ENCODE results near the gene EXOSC5. TPM values are rescaled to one million over a fixed set of nuclear protein-coding genes. Genes with fewer than 3 reads are reported as not detected.

EXOSC5 gene
- total RNA-seq: 8.0 TPM in 2 replicates

GRCh38 chr19:41397086-41398049 is at the start of gene EXOSC5, which contains the start of gene BCKDHA:
Gene EXOSC5, minus strand, starts transcription at chr19:41397359. Its CDS starts 31 bp downstream, at chr19:41397328.
Gene BCKDHA, plus strand, starts transcription at chr19:41397818. Its CDS starts 10 bp downstream, at chr19:41397828.

GRCh38 chr19:41442473-41443355 is 45.6 kb upstream of the EXOSC5 start, which contains the start of gene ERICH4:
Gene ERICH4, plus strand, starts transcription at chr19:41443156. Its CDS starts 14 bp downstream, at chr19:41443170.

GRCh38 chr19:41439441-41440222 is 42.5 kb upstream of the EXOSC5 start, which contains the start of gene DMAC2:
Gene DMAC2, minus strand, starts transcription at chr19:41439912. Its CDS starts 13 bp downstream, at chr19:41439899.

DNA sequence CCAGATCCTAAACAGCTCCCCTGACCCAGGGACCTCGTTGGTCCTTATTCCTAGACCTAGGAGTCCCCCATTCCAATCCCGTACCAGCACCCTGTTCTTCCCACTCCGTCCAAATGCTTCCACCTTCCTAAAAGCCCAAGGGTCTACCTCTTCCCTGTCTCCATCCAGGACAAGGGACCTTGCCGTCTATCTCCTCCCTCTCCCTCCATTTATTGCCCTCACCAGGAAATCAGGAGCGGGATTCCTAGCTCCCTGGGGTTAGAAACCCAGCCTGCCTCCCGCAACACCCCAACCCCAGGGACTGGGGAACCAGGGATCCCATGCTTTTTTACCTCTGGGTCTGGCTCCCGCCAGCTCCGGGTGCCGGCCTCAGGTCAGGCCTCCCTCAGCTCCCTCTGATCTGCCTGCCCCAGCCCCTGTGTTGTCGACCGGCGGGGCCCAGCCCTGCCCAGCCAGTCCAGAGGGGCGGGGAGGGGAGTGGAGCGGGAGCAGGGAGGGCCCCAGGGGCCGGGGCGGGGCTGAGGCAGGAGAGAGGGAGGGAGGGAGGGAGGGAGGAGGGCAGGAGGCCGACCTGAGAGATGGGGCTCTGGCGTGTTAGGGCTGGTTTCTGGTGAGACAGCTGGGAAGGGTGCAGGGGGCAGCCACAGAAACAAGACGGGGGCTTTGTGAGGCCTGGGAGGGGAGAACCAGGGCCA is 29.9 kb upstream of the EXOSC5 start, which contains the start of gene B3GNT8:
TSS of gene B3GNT8 (minus strand) at position 423 of the 695 bp plus-strand sequence. CDS start 596 bp downstream, outside the sequence.

DNA sequence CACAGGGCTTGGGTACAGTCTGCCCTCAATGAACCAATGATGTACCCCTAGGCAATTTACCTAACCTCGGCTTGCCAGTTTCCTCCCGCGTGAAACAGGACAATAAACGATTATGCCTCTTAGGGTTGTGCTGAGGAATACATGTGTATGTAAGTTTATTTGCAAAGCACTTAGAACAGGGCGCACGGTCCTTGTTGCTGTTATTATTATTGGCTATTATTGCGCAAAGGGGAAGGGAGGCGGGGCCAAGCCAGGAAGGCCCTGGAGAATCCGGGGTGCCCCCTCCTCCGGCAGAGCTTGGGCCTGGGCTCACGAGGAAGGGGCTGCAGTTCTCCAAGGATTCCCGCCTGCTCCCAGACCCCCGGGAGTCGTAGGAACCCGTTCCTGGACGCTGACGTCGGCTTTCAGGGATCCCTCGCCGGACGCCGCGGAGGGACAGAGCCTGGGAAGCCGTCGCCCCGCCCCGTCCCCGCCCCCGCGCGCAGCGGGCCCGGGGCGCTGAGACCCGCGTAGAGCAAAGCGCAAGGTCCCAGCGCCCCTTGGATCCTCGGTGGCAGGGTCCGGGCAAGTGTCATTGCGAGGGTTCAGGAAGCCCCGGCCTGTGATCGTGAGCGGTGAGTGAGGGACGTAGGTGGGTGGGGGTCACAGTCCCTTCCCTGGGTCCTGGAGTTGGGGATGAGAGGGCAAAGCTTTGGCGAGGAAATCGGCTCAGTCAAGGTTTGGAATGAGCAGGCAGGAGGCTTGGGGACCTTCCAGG is 20.7 kb downstream of the EXOSC5 start, which contains the start of gene TMEM91:
TSS of gene TMEM91 (plus strand) at position 293 of the 757 bp plus-strand sequence. CDS start 1,777 bp downstream, outside the sequence.

GRCh38 chr19:41363753-41364523 is 33.2 kb downstream of the EXOSC5 start, which contains the start of gene B9D2:
Gene B9D2, minus strand, starts transcription at chr19:41364149. Its CDS starts 630 bp downstream, at chr19:41363519.

GRCh38 chr19:41353466-41354342 is 43.5 kb downstream of the EXOSC5 start, which contains the start of gene TGFB1:
Gene TGFB1, minus strand, starts transcription at chr19:41353922. Its CDS starts 878 bp downstream, at chr19:41353044.

Other genes starting within 250 kb of the EXOSC5 start
- 10.3 and 17.8 TPM in 2 replicates for gene CYP2S1, start 204.1 kb downstream of the EXOSC5 start, total RNA-seq
- gene AXL, start 178.1 kb downstream of the EXOSC5 start, total RNA-seq: 107 and 127 TPM in 2 replicates
- gene HNRNPUL1, start 133.0 kb downstream of the EXOSC5 start, total RNA-seq: 44.2 and 54.2 TPM in 2 replicates
- 7.3 and 8.4 TPM in 2 replicates for gene CCDC97, start 87.2 kb downstream of the EXOSC5 start, total RNA-seq
- gene TGFB1, start 43.4 kb downstream of the EXOSC5 start, total RNA-seq: 7.0 and 11.5 TPM in 2 replicates
- gene B9D2, start 33.2 kb downstream of the EXOSC5 start, total RNA-seq: 4.3 and 4.8 TPM in 2 replicates
- 13.3 and 14.9 TPM in 2 replicates for gene TMEM91, start 20.8 kb downstream of the EXOSC5 start, total RNA-seq
- gene BCKDHA, start 459 bp upstream of the EXOSC5 start, total RNA-seq: 24.8 and 30.6 TPM in 2 replicates
- 0.71 and 2.3 TPM in 2 replicates for gene B3GNT8, start 30.0 kb upstream of the EXOSC5 start, total RNA-seq
- gene DMAC2, start 42.6 kb upstream of the EXOSC5 start, total RNA-seq: 30.2 and 30.6 TPM in 2 replicates
- gene ERICH4, start 45.8 kb upstream of the EXOSC5 start, total RNA-seq: 0.09 TPM in 1 of 2 replicates, not detected in the other
- not detected in 2 replicates for gene CEACAM21, start 178.8 kb upstream of the EXOSC5 start, total RNA-seq
- not detected in 2 replicates for gene CEACAM4, start 229.7 kb upstream of the EXOSC5 start, total RNA-seq